Kidney (tissue), 14 donors: Measurements from ENCODE around the gene MGAT4B. TPM values are rescaled to one million over a fixed set of nuclear protein-coding genes. Genes with fewer than 3 reads are reported as not detected.

Experiments used
- DNase-seq, 5 donors: peaks; one replicate each; pipeline ENCODE4 v3.0.0-alpha.2; 2013 to 2020
- FAIRE-seq: peaks from 2 replicates; lab custom pipeline; 2012; peaks lifted over from hg19 to GRCh38; lab: Jason Lieb, UNC
- H3K27ac ChIP-seq, 2 donors: one replicate each; pipeline ENCODE4 v1.7.0; 2013; ENCODE audit warnings: low read depth in 2 of 2, low read length in 2 of 2, inconsistent platforms in 1 of 2
- H3K27me3 ChIP-seq: one replicate; pipeline ENCODE4 v1.7.1; 2013; ENCODE audit warnings: low read length, inconsistent platforms; ENCODE audit not compliant: control insufficient read depth, insufficient read depth
- H3K36me3 ChIP-seq, 3 donors: one replicate each; pipeline versions ENCODE4 v1.7.0 to v1.7.1; 2013; ENCODE audit warnings: low read length in 3 of 3, control low read depth in 1 of 3, inconsistent platforms in 1 of 3; ENCODE audit not compliant: insufficient read depth in 3 of 3, control insufficient read depth in 2 of 3
- H3K4me1 ChIP-seq, 3 donors: one replicate each; pipeline versions ENCODE4 v1.7.0 to v1.7.1; 2013; ENCODE audit warnings: low read length in 3 of 3, inconsistent platforms in 1 of 3, low read depth in 1 of 3; ENCODE audit not compliant: control insufficient read depth in 2 of 3, insufficient read depth in 2 of 3
- H3K4me3 ChIP-seq, 3 donors: one replicate each; pipeline versions ENCODE4 v1.7.0 to v1.8.1; 2013; ENCODE audit warnings: low read length in 3 of 3, control low read depth in 1 of 3, inconsistent platforms in 1 of 3
- H3K9ac ChIP-seq, 3 donors: one replicate each; pipeline versions ENCODE4 v1.7.0 to v1.7.1; 2013; ENCODE audit warnings: low read length in 3 of 3, control low read depth in 1 of 3, inconsistent platforms in 1 of 3
- H3K9me3 ChIP-seq, 3 donors: one replicate each; pipeline versions ENCODE4 v1.7.0 to v1.7.1; 2013; ENCODE audit warnings: low read length in 3 of 3, control low read depth in 1 of 3, inconsistent platforms in 1 of 3; ENCODE audit not compliant: control insufficient read depth in 2 of 3, insufficient read depth in 1 of 3
- intact Hi-C: fragments of 100-400 bp; cut with DNase I; formaldehyde crosslinking; loops from one replicate; pipeline ENCODE4 v1.11.1; 2022
- polyA plus RNA-seq: library from polyadenylated mRNA; stranded (reverse); fragments of 350-450 nt; fragmentation: Illumina TruSeq; extraction: RNeasy Lipid Tissue Mini Kit (QIAGEN cat#74804); gene quantifications from one replicate; pipeline ENCODE4 v1.2.3, GENCODE V29; 2014; ENCODE audit warnings: low read depth, low replicate concordance; ENCODE audit not compliant: insufficient read depth
- total RNA-seq: library from RNA; stranded (reverse); fragmentation: NEBNext Ultra II Directional; extraction: Animal tissue kit (Norgen Biotek cat#: 25700); gene quantifications from one replicate; pipeline ENCODE4 v1.2.1, GENCODE V29; 2021
- TF ChIP-seq, protein P1 (sequence below): IDR thresholded peaks from 3 replicates; pipeline ENCODE4 v1.5.1; 2012; ENCODE audit warnings: mild to moderate bottlenecking, moderate library complexity, borderline replicate concordance; ENCODE audit not compliant: insufficient read depth; ENCODE audit errors: extremely low read depth
- donor health status: control.
- donor health status: control.
- donor health status: control.
- donor health status: control.
- donor health status: control.
- donor health status: DM: yes; HTN: yes; CAD: no.
- donor health status: Normal renal cell carcinoma (clear cell type).

MGAT4B gene
- total and polyA plus RNA-seq, 2 donors from 2014 or later, result 79.4 to 174 TPM

DNA sequence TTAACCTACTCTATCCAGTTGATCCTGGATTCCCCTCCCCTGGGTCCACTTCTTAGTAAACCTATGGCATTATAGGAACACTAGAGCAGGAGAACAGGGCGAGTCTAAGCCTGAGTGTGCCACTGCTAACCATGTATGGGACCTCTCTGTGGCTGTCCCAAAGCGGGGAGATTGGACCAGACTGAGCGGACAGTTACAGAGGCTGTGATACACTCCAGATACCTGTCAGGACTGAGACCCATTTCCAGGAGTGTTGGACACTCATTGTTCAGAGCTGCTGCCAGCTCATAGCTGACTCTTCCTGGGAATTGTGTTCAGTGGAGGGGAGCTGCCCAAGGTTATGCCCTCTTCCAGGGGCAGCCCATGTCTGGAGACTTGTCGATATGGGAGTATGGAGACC, 24.8 kb downstream of the MGAT4B start:
- no peak for FAIRE-seq
- no peak overlapping the region for H3K4me3 ChIP-seq
- H3K9me3 ChIP-seq, result no peaks in the 10 kb centered on the region
- intact Hi-C loops, result no loop called here
- no peak overlapping the region for H3K27ac ChIP-seq
- H3K27me3 ChIP-seq, result no peaks in the 10 kb centered on the region
- H3K4me1 ChIP-seq, result no peaks in the 10 kb centered on the region
- peaks cover 0 to 10% (median 7%) of the 10 kb centered on the region in 3 donors for H3K36me3 ChIP-seq
- H3K9ac ChIP-seq, result no peak overlapping the region
- DNase-seq, result no peak
- TF ChIP-seq, protein P1, sequence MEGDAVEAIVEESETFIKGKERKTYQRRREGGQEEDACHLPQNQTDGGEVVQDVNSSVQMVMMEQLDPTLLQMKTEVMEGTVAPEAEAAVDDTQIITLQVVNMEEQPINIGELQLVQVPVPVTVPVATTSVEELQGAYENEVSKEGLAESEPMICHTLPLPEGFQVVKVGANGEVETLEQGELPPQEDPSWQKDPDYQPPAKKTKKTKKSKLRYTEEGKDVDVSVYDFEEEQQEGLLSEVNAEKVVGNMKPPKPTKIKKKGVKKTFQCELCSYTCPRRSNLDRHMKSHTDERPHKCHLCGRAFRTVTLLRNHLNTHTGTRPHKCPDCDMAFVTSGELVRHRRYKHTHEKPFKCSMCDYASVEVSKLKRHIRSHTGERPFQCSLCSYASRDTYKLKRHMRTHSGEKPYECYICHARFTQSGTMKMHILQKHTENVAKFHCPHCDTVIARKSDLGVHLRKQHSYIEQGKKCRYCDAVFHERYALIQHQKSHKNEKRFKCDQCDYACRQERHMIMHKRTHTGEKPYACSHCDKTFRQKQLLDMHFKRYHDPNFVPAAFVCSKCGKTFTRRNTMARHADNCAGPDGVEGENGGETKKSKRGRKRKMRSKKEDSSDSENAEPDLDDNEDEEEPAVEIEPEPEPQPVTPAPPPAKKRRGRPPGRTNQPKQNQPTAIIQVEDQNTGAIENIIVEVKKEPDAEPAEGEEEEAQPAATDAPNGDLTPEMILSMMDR, result no peak

DNA sequence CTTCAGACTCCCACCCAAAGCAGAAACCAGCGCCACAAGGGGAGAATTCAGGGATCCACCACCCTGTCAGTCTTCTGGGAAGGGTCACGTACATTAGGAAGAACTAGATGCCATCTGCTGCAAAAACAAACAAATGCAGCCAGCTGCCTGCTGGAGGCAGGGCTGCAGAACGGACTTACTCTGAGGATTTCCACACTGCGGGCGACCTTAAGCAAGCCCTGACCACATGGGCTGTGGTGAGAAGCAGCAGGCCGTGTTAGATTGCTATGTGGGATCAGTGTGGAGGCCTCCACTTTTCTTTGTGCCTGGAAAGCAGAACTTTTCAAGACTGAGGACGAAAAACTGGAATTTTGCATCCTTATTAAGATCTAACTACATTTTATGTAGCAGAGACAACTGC, 26.3 kb downstream of the MGAT4B start:
- no peak overlapping the region for H3K27ac ChIP-seq
- H3K4me3 ChIP-seq, result no peak overlapping the region
- no peak for DNase-seq
- no peaks in the 10 kb centered on the region for H3K27me3 ChIP-seq
- no peak for FAIRE-seq
- H3K36me3 ChIP-seq, result peaks cover 0 to 18% (median 7%) of the 10 kb centered on the region in 3 donors
- H3K9ac ChIP-seq, result no peak overlapping the region
- intact Hi-C loops, result no loop called here
- H3K9me3 ChIP-seq, result no peaks in the 10 kb centered on the region
- TF ChIP-seq, protein P1, result no peak
- H3K4me1 ChIP-seq, result no peaks in the 10 kb centered on the region

DNA sequence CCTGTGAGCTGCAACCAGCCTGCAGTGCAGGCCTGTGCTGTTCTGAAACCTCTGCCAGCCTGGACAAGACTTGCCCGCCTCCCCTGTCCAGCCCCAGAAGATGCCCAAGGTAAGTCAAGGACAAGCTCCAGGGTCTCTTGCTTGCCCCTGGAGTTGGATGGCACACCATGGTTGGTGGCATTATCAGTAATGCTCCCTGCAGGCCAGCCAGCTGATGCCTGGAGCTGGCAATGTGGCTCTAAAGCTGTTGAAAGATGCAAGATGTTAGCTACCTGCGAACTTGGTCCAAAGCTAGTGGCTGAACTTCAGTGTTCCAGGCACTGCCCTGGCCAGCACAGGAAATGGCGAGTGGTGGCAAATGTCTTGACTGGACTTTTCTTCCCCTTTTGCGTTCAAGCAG, 26.8 kb downstream of the MGAT4B start:
- peaks cover 0 to 18% (median 7%) of the 10 kb centered on the region in 3 donors for H3K36me3 ChIP-seq
- FAIRE-seq (no peak), DNase-seq (no peak)
- H3K27ac ChIP-seq, result no peak overlapping the region
- intact Hi-C loops, result no loop called here
- no peaks in the 10 kb centered on the region for H3K9me3 ChIP-seq
- no peak overlapping the region for H3K9ac ChIP-seq
- no peaks in the 10 kb centered on the region for H3K27me3 ChIP-seq
- TF ChIP-seq, protein P1, result no peak
- no peak overlapping the region for H3K4me3 ChIP-seq
- no peaks in the 10 kb centered on the region for H3K4me1 ChIP-seq

DNA sequence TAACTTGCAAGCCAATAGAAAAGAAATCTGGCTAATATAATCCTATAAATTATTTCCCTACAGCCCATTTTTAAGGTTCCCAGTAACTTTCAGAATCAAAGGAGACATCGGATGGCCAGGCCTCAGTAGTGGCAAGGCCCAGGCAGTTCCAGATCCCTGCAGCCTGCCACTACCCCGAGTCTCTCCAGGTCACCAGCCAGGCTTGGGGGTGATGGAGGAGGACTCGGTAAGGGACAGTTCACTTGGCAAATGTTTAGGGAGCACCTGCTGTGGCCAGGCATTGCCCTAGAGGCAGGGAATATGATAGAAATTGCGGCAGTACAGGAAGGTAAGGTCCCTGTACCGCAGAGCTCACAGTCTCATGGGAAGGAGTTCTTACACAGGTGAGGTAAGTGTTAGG, 28.1 kb downstream of the MGAT4B start:
- no peak for FAIRE-seq

More for the DNA sequence above, 28.1 kb downstream of the MGAT4B start:
- Histone ChIP-seq H3K36me3 (peaks cover 0 to 25% (median 14%) of the 10 kb centered on the region in 3 donors), H3K27me3 (no peaks in the 10 kb centered on the region), H3K4me3 (no peak overlapping the region), H3K27ac (no peak overlapping the region), H3K9me3 (no peaks in the 10 kb centered on the region), H3K9ac (no peak overlapping the region), H3K4me1 (no peaks in the 10 kb centered on the region)
- intact Hi-C loops, result no loop called here
- DNase-seq, result no peak
- TF ChIP-seq, protein P1, result no peak
